Measurements from ENCODE around the gene ERICH6.

GRCh38 chr3:150721285-150722130 lies 17.8 kb upstream of the ERICH6 start:
- no peak for TF ChIP-seq TAF1 (IDR thresholded peaks at IDR 0.05; ENCODE audit: borderline replicate concordance, low read depth, low read length)
- TF ChIP-seq POLR2A (IDR thresholded peaks at IDR 0.05; ENCODE audit: low read depth, low read length) = no peak
